G401.6 (cell line): Measurements from ENCODE around the gene ABCG2.
"Not testable (repeated sequence)": the region's sequence is repeated elsewhere in the genome, so short reads cannot be mapped to it uniquely, and the experiment has no call there.

Experiments used
- FAIRE-seq: peaks from 2 replicates; lab custom pipeline; 2012; peaks lifted over from hg19 to GRCh38; lab: Jason Lieb, UNC

Gene ABCG2

DNA sequence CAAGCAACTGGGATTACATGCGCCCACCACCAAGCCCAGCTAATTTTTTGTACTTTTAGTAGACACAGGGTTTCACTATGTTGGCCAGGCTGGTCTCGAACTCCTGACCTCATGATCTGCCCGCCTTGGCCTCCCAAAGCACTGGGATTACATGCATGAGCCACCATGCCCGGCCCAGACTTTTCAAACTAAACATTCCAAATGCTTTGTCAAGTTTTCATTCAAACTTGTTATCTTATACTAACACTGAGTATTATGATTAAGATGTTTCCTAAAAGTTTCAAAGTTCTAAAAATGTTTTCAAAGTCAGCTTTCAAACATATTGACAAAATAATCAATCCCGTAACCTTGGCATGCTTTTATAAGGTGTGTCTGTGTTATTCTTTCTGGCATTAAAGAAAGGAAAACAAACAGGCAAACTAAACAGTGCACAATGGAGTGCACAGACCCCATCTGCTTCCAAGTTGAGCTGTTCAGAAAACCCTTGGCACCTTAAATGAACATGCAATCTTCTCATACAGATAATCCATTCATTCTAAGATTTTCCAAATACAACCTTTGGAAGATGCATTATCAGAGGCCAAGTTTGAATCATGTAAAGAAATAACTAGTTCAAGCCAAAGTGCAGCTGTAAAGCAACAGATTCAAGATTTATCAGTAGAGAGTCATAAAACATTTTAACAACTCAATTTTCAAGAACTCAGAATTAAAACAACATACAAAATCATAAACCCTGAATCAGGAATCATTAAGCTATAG, 49.1 kb downstream of the ABCG2 start:
- no peak for FAIRE-seq

DNA sequence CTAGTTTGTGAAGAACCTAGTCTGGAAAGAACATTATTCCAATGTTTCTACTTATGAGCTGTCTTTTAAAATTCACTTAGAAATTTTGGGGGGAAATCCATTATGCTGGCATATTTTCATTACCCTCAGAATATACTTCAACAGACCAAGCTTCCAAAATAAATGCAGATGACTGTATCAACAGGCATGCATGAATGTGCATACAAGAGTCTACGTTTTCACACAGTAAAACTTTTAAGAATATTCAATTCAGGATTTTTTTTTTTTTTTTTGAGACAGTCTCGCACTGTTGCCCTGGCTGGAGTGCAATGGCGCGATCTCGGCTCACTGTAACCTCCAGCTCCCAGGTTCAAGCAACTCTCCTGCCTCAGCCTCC, 49.7 kb downstream of the ABCG2 start:
- FAIRE-seq = no peak

DNA sequence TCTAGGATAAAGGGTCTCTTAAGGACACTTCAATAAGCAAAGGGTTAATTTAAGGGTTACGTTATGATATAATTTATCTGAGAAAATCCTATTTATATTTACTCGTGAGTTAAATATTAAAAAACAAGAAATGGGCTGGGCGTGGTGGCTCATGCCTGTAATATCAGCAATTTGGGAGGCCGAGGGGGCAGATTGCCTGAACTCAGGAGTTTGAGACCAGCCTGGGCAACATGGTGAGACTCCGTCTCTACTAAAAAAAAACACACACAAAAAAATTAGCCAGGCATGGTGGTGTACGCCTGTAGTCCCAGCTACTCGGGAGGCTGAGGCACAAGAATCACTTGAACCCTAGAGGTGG, 50.4 kb downstream of the ABCG2 start:
- FAIRE-seq = not testable (repeated sequence)

DNA sequence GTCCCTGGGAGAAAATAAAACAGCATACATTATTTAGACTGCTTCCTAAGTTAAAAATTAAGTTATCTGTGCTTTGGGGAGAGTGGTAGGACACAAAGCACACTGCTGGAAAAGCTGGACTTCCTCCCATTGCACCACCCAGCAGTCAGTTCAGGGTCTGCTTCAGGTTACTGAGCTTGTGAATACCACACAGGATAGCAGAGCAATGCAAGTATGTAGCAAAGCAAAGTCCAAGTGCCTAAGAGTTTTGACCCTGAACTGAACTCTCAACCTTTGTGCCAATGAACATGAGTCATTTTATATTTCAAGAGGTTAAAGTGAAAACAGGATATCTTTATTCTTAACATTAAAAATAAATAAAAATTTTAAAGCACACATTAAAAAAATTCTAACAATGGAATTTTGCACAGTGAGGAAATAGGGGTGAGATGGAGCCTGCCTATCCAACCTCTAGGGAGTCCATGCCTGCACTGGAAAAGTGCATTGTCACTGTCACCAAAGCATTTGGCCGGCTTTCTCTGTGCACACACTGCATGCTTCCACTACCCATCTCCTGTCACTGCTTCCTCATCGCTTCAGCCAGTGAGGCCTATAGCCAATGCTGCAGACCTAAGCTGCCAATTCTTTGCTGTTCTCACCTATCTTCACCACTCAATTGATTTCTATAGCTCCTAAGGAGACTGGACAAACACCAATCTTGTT, 50.9 kb downstream of the ABCG2 start:
- no peak for FAIRE-seq

DNA sequence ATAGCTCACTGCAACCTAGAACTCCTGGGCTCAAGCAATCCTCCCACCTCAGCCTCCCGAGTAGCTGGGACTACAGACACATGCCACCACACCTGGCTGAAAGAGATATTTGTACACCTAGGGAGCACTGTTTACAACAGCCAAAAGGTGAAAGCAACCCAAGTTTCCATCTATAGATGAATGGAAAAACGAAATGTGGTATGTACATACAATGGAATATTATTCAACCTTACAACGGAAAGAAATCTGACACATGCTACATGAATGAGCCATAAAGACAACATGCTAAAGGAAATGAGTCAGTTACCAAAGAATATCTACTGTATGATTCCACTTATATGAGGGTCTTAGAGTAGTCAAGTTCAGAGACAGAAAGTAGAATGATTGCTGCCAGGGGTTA, 52.2 kb downstream of the ABCG2 start:
- FAIRE-seq = no peak

DNA sequence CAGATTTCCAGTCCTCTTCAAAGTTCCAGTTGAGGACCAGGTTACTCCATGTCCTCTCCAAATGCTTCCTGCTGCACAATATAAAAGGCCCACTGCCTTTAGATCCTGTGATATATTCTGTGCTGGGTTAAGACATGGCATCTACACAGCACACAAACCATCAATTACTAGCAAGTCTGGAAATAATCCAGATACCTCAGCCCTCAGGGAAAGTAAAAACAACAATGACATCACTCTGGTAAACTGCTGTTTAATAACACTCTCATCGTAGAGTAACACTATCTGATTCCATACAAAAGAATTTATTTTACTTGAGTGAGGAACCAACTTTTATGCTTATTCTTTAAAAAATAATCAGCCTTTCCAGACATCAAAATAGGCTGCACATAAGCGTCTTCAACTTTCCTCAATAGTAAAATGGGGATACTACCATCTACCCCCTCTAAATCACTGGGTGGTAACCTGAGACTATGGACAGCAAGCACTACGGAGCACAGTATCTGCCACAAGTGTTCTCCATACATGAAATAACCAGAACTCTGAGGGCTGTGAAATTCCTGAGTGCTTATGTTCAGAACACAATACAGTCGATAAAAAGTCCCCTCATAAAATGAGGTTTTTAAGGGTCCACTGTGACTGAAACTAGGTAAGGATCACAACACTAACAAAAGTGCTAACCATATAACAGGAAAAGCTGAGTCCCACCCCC, 53.4 kb downstream of the ABCG2 start:
- no peak for FAIRE-seq

DNA sequence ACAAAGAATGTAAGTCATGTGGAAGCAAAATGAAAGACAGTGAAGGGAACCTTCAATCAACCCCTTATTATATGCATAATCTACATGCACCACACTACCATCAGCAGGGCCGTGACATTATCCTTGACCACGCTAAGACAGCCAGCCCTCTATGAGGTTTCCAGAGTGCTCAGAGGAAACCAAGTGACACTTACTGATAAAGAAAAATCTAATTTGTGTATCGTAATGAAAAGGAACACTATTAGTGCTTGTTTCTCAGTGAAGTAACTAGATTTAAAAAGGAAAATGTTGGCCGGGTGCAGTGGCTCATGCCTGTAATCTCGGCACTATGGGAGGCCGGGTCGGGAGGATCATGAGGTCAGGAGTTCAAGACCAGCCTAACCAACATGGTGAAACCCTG, 56.4 kb downstream of the ABCG2 start:
- FAIRE-seq = no peak

DNA sequence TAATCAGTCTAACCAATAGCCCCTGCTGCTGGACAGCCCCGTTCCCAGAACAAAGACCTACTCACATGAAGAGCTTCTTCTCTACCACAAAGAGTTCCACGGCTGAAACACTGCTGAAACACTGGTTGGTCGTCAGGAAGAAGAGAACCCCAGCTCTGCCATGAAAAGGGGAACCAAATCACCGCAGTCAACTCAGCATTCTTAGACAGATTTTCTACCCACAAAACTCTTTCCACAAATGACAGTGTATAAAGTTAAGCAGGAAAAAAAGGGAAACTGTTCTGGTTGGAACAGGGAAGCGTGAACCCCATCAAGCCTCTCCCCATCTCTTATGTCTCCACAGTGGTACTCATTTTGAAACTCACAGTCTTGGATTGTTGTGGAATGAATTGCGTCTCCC, 57.3 kb downstream of the ABCG2 start:
- no peak for FAIRE-seq

DNA sequence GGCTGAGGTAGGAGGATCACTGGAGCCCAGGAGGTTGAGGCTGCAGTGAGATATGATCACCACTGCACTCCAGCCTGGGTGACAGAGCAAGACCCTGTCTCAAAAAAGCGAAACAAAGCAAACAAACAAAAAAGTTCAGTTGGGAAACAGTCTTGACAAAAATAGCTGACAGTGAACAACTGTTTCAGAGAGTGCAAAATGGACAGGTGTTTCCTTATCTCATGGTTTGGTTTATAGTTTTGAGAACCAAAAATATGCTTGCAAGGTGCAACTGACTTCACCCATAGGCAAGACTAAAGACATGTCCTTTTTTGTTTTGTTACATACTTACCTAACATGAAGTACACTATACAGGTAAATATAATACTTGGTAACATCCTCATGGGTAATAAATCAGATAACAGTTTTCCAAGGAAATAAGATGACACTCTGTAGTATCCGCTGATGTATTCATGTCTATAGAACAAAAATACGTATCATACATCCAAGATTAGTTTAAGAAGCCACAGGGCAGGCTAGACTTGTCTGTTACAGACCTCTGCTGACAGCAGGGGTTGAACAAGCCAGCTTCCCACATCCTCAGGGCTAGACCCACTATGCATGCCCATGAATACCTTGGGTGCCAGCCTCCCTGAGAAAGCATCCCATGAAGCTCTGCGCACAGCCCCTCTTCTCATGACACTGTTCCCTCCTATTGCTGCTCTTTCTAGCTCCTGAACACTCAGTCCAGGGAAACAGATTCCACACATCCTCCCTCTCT, 59.3 kb downstream of the ABCG2 start:
- FAIRE-seq = no peak

DNA sequence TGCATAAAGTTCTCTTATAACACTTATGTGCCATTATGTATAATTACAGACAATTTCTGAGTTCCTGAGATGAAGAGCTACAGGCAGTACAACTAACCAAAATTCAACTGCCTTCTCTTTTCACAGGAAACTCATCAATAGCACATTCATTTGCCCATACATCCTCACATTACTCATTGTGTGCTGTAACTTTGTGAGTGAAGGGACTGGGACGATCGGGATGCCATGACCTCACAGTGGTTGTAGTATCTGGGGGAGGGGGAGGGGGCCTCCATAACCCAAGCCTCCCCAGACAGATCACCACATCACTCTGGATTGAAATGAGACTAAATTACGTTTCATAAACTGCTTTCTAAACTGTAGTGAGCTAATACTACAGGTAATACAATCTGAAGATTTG, 60.7 kb downstream of the ABCG2 start:
- no peak for FAIRE-seq

DNA sequence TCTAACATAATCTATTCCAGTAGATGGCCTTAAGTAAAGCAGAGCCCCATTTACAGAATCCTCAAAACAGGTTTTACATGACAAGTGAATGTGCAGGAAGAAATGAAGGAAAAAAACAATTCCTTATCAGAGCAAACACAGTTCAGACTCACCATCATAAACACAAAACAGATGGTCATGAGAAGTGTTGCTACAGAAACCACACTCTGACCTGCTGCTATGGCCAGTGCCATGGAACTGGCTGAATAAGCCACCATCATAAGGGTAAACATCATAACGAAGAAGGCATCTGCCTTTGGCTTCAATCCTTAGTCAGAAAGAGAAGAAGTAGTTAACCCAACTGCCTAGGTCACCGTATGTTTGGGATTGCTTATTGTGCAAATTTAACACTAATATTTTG, 61.1 kb downstream of the ABCG2 start:
- FAIRE-seq = no peak

DNA sequence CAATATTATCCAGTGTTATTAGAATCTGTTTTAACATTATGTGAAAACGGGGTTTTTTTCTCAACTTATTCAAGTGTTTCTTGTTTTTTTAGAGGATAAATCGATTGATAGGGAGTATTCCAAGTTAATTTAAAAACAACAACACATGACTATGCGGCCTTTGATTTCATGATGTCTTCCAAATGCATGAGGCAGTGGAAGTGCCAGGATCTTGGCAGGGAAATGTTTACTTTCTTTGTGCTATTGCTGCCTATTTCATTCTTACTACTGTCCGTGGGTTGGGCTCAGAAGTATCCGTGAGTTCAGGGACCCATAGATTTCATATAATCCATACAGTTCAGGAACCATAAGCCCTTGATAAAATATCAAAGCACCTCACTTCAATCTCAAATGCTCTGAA, 64.6 kb downstream of the ABCG2 start:
- no peak for FAIRE-seq

DNA sequence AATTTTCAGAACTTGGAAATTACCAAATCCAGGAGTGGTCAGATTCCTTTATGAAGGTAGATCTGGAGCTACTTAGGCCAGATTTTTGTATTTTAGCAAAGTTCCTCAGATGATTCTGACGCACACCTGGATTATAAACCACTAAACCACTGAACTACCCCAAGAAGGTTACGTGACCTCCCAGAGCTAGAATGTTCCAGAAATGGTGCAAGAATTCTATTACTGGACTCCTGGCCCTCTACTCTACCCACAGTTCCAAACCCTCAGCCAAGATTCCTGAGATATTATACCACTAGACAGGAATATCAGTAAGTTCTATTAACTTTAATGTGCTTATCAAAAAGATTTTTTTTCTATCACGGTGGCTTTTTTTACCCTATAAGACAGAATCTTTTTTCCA, 67.1 kb downstream of the ABCG2 start:
- FAIRE-seq = no peak

DNA sequence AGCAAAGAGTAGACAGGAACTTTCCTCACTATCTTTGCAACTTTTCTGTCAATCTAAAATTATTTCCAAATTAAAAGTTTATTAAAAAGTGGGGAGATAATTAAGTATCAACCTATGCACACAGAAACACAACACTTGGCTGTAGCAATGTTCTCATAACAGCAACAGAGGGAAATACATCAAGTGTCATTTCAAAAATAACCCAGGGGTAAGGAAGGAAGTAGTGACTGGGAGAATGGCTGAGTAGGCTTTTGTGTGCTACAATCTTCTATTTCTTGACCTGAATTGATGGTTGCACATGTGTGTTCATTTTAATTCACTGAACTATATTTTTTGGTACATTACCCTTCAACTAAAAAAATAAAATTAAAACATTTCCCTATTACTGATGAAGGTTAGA, 67.5 kb downstream of the ABCG2 start:
- FAIRE-seq = no peak

DNA sequence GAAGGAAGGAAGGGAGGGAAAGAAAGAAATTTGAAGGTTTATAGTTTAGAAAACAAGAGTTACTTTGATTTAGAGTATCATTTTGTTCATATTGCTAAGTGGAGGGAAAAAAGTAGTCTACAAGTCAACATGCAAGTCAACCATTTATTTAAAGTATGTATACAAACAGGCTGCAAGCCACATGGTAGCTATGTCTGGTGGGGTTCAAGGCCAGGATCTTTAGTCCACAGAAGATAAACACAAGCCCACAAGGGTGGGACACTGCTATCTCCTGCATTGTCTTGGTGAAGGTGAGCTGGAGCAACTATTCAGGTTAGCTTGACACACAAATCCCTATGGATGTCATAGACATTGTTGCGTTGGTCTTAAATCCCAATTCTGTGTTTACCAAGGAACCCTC, 71.4 kb downstream of the ABCG2 start:
- FAIRE-seq = no peak

DNA sequence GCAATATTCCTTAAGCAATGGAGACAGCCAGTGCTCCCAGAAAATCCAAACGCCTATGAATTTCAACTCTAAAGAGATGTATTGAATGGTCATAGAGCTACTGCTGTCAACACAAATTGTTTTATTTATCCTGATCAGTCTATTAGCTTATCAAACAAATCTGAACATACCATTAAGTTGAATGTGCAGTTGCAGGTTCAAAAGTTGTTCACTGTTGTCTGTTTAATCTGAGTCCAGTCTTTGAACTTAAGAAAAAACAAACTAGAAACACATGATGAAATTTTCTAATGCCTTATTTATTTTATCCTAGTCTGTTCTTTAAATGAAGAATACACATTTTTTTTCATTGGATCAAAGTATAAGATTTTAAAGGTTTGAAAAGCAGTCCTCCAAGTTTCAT, 77.8 kb downstream of the ABCG2 start:
- no peak for FAIRE-seq

DNA sequence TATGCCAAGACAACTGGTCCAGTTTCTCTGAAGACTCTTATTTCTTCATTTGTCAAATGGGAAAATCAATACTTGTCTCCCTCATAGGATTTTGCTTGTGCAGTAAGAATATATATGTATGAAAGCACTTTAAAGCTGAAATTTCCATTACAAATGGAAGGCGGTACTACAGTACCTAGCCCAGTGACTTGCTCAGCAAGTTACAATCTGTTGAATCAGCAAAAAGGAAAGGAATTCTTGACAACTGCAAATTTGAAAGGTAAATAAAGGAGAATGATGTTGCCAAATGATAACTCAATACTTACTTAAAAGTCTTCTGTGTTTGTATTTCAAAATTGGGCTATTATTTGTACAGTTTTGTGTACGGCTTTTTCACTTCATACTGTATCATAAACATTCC, 79.9 kb downstream of the ABCG2 start:
- no peak for FAIRE-seq

DNA sequence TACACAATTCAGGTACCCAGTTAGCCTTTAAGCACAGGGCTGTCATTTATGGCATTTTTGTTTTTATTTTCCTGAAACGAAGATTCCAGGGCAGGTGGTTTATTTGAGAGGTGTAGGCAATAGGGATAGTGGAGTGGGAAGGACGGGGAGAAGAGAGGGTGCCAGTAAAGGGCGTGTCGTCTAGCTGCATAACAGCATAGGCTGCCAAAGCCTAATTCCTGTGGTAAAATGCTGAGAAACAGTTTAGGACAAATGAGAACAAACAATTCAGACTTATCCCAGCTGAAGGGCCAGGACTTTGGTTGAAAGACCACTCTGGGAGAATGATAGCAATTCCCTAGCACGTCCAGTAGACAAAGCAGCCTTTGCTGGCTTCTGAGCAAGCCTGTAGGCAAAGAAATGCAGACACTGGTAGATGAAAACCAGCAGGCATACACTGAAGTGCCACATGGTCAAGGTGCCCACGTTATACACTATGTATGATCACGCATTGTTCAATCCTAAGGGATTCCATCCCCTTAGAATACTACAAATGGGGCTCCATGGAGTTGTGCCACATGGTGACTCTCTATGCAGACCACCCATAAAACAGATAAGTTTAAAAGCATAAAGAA, 80.4 kb downstream of the ABCG2 start:
- FAIRE-seq = no peak

DNA sequence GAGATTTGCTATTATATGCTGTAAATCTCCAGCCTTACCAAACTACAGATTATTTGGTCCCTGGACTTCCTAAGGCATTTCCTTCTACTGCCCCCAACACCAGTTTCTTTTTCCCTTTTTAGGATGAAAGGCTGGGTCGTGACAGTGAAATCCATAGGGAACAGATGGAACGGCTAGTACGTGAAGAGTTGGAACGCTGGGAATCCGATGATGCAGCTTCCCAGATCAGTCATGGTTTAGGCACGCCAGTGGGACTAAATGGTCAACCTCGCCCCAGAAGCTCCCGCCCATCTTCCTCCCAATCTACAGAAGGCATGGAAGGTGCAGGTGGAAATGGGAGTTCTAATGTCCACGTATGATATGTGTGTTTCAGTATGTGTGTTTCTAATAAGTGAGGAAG, 83.1 kb downstream of the ABCG2 start:
- no peak for FAIRE-seq

DNA sequence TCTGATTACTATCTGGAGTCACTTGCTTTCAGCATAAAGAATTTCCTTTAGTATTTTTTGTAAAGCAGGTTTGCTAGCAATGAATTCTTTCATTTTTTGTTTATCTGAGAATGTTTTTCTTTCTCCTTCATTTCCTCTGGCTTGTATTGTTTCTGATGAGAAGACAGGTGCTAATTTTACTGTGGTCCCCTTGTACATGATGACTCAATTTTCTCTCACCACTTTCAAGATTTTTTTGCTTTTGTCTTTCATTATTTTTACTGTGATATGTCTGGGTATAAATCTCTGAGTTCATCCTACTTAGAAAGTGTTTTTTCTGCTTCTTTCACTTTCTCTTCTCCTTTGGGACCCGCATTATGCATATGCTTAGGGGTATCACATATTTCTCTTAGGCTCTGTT, 88.4 kb downstream of the ABCG2 start:
- FAIRE-seq = no peak

DNA sequence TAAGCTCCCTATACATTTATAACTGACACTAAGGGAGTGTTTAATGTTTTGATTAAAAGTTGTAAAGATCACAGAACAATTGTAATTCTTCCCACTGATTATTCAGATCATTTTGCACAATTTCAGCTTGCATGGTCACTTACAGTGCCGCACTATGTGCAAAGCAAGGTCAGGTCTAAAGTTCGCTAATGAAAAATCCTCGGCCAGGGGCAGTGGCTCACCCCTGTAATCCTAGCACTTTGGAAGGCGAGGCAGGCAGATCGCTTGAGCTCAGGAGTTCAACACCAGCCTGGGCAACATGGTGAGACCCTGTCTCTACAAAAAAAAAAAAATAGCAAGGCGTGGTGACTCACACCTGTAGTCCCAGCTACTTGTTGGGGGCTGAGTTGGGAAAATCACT, 94.0 kb downstream of the ABCG2 start:
- no peak for FAIRE-seq

DNA sequence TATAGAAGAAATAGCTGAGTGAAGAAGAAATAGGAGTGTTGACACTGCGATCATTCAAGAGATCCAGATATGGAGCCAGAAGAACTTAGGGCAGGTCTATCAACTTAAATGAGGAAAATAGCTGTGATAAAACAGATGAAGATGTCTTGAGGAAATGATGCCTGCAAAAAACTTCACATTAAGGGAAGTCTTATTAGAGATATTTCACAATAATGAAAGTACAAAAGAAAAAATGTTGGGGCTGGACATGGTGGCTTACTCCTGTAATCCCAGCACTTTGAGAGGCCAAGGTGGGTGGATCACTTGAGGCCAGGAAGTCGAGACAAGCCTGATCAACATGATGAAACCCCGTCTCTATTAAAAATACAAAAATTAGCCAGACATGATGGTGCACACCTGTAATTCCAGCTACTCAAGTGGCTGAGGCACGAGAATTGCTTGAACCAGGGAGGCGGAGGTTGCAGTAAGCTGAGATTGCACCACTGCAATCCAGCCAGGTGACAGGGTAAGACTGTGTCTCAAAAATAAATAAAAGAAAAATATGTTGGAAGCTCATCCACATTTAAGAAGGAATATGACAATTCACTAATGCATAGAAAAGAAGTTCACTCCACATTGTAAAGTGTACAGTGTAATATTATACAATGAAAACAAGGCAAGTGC, 94.7 kb downstream of the ABCG2 start:
- FAIRE-seq = no peak
